ENCODE data around the gene EVC2.

The EVC2 gene

GRCh38 chr4:5755161-5755560 lies 46.8 kb upstream of the EVC2 start:
- H3K4me3 ChIP-seq (ENCODE audit: low read depth, low read length) = no peak overlapping the region
- DNase-seq (ENCODE audit: low read depth) = no peak
- no peak for TF ChIP-seq CTCF (IDR thresholded peaks at IDR 0.05; ENCODE audit: low read depth, low read length, missing control alignments)

GRCh38 chr4:5754529-5754881 lies 46.1 kb upstream of the EVC2 start:
- TF ChIP-seq CTCF (IDR thresholded peaks at IDR 0.05; ENCODE audit: low read depth, low read length, missing control alignments) = no peak
- no peak for DNase-seq (ENCODE audit: low read depth)

GRCh38 chr4:5753766-5754528 lies 45.6 kb upstream of the EVC2 start:
- no peak overlapping the region for H3K4me3 ChIP-seq (ENCODE audit: low read depth, low read length)
- TF ChIP-seq CTCF (IDR thresholded peaks at IDR 0.05; ENCODE audit: low read depth, low read length, missing control alignments) = no peak
- peak; percentile 22 for DNase-seq (ENCODE audit: low read depth)

More at GRCh38 chr4:5754529-5754881, 46.1 kb upstream of the EVC2 start:
- no peak overlapping the region for H3K4me3 ChIP-seq (ENCODE audit: low read depth, low read length)

GRCh38 chr4:5753366-5753765 lies 45.0 kb upstream of the EVC2 start:
- no peak for DNase-seq (ENCODE audit: low read depth)
- no peak for TF ChIP-seq CTCF (IDR thresholded peaks at IDR 0.05; ENCODE audit: low read depth, low read length, missing control alignments)
- H3K4me3 ChIP-seq (ENCODE audit: low read depth, low read length) = no peak overlapping the region

GRCh38 chr4:5752376-5753184 lies 44.2 kb upstream of the EVC2 start:
- TF ChIP-seq CTCF (IDR thresholded peaks at IDR 0.05; ENCODE audit: low read depth, low read length, missing control alignments) = no peak
- DNase-seq (ENCODE audit: low read depth) = no peak
- no peak overlapping the region for H3K4me3 ChIP-seq (ENCODE audit: low read depth, low read length)

- TF ChIP-seq CTCF (IDR thresholded peaks at IDR 0.05; ENCODE audit: low read depth, low read length, missing control alignments) = no peak
- DNase-seq (ENCODE audit: low read depth) = no peak
- H3K4me3 ChIP-seq (ENCODE audit: low read depth, low read length) = no peak overlapping the region
These were observed 43.5 kb upstream of the EVC2 start for GRCh38 chr4:5751666-5752375.
